Astrocyte of the spinal cord (primary cell): ENCODE results near the gene PLCD3.

Source experiments
- DNase-seq: peaks from one replicate; pipeline ENCODE4 v3.0.0; 2011; ENCODE audit warnings: low read depth, low spot score
- H3K4me3 ChIP-seq: 2 replicates; pipeline ENCODE4 v1.5.1; 2011; ENCODE audit warnings: low read depth, mild to moderate bottlenecking, low read length, moderate library complexity
- CTCF ChIP-seq: IDR thresholded peaks from 2 replicates; pipeline ENCODE4 v1.5.1; 2012; ENCODE audit warnings: low read depth, mild to moderate bottlenecking, low read length, inconsistent platforms
- in situ Hi-C: cut with HindIII; loops from 2 replicates; pipeline ENCODE4 v1.10.0; 2017; ENCODE audit warnings: low sequenced_read_pairs

Gene PLCD3

GRCh38 chr17:45090711-45091110 is 41.6 kb downstream of the PLCD3 start:
- in situ Hi-C loops, result no loop called here
- no peak for DNase-seq
- no peak for TF ChIP-seq CTCF
- H3K4me3 ChIP-seq, result no peak overlapping the region

GRCh38 chr17:45088741-45089140 is 43.6 kb downstream of the PLCD3 start:
- in situ Hi-C loops, result no loop called here
- DNase-seq, result no peak
- H3K4me3 ChIP-seq, result no peak overlapping the region
- no peak for TF ChIP-seq CTCF

DNA sequence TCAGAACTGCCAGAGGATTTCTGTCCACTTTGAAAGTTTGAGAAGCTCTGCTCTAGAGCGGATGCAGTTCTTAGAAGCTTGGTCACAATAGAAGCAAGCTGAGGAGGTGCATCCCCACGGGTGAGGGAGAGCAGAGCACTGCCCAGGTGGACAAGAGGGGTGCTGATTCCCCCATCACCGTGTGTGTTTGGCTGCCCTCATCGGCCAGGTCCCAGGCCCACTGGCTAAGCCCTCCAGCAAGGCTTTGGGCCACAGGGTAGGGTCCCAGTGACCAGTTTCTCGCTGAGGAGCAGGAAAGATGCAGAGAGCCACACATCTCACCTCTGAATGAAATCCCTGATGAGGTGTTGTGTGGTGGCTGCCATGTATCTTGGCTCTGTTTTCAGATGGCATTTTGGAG is 44.3 kb downstream of the PLCD3 start:
- in situ Hi-C loops, result no loop called here
- no peak for TF ChIP-seq CTCF
- DNase-seq, result no peak
- H3K4me3 ChIP-seq, result no peak overlapping the region

GRCh38 chr17:45087504-45087975 is 44.8 kb downstream of the PLCD3 start:
- no peak overlapping the region for H3K4me3 ChIP-seq
- in situ Hi-C loops, result no loop called here
- peak; percentile 71 for DNase-seq
- TF ChIP-seq CTCF, result no peak

DNA sequence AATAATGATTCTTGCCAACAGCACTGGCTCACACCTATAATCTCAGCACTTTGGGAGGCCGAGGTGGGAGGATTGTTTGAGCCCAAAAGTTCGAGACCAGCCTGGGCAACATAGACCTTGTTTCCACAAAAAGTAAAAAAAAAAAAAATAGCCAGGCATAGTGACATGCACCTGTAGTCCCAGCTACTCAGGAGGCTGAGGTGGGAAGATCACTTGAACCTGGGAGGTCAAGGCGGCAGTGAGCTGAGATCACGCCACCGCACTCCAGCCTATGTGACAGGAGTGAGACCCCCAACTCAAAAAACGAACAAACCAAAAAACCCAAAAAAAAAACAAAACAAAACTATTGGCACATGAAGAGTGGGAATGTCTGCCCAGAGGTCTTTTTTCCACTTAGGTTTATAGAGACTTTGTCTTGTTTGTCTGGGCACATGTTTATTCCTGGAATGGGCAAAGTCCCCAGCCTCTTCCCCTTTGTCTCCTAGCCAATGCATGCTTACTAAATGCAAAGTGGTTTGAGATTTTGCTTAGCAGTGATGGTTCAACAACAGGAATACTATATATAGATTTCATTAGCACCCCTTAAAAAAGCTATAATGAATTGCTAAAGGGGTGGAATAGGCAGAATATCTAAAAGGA is 45.3 kb downstream of the PLCD3 start:
- no peak for DNase-seq
- no peak overlapping the region for H3K4me3 ChIP-seq
- no peak for TF ChIP-seq CTCF
- in situ Hi-C loops, result no loop called here

DNA sequence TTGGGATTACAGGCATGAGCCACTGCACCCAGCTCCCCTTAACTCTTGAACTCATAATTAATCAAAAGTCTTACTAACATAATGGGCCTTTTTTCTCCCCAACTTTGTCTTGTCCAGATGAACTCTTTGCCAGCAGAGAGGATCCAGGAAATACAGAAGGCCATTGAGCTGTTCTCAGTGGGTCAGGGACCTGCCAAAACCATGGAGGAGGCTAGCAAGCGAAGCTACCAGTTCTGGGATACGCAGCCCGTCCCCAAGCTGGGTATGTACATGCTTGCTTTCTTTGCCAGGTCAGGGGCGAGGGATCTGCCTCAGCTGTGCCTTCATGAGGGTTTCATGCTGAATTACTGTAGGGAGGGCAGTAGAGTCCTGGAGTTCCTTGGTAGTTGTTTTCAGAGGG is 45.9 kb downstream of the PLCD3 start:
- in situ Hi-C loops, result no loop called here
- no peak overlapping the region for H3K4me3 ChIP-seq
- no peak for TF ChIP-seq CTCF
- DNase-seq, result no peak
